SK-N-SH (cell line): Measurements from ENCODE around the gene PDE6A. TPM values are rescaled to one million over a fixed set of nuclear protein-coding genes. Genes with fewer than 3 reads are reported as not detected.

Source experiments
- CTCF ChIA-PET: fragments of 300-600, 350-600 bp; formaldehyde crosslinking; extraction: SDS; loops from one replicate; lab custom pipeline; 2021; lab: Yijun Ruan, JAX
- POLR2A ChIA-PET: fragments of 350-600 bp; sonication (Branson Sonifier 250); formaldehyde crosslinking; extraction: SDS; loops from one replicate; lab custom pipeline; 2020; ENCODE audit warnings: antibody characterized with exemption, inconsistent platforms; lab: Yijun Ruan, JAX
- DNase-seq: peaks from one replicate; pipeline ENCODE4 v3.0.0; 2012
- H2AFZ ChIP-seq: fragments of 200-600 bp; sonication (generic); 2 replicates; pipeline ENCODE4 v1.8.1; 2016; ENCODE audit warnings: antibody characterized with exemption, mild to moderate bottlenecking, low read depth
- H3F3A ChIP-seq: fragments of 200-600 bp; sonication (generic); replicated peaks from 2 replicates; pipeline ENCODE3; 2016; ENCODE audit warnings: antibody characterized with exemption, mild to moderate bottlenecking; ENCODE audit not compliant: insufficient read depth
- H3K27ac ChIP-seq, 2 experiments: fragments of 200-500 bp in 1 of 2; fragments of 200-600 bp in 1 of 2; sonication (Bioruptor generic) in 1 of 2; sonication (generic), shearing (Covaris generic) in 1 of 2; 2 replicates each; pipeline versions ENCODE4 v1.5.1 to v1.6.1; 2014 to 2016; ENCODE audit warnings: low read depth in 2 of 2, inconsistent platforms in 1 of 2, low read length in 1 of 2, mild to moderate bottlenecking in 1 of 2, mixed read lengths in 1 of 2
- H3K27me3 ChIP-seq: fragments of 200-600 bp; sonication (generic), shearing (Covaris generic); 2 replicates; pipeline ENCODE4 v1.6.1; 2016; ENCODE audit warnings: mixed run types; ENCODE audit not compliant: insufficient read depth
- H3K36me3 ChIP-seq, 2 experiments: fragments of 200-500 bp in 1 of 2; fragments of 200-600 bp in 1 of 2; sonication (Bioruptor generic) in 1 of 2; sonication (generic) in 1 of 2; replicated peaks in 1 of 2; 2 replicates each; pipeline versions ENCODE3 to v1.5.1; 2014 to 2016; ENCODE audit warnings: low read length in 1 of 2, mild to moderate bottlenecking in 1 of 2; ENCODE audit not compliant: insufficient read depth in 2 of 2, control insufficient read depth in 1 of 2
- H3K4me1 ChIP-seq, 2 experiments: fragments of 200-500 bp in 1 of 2; fragments of 200-600 bp in 1 of 2; sonication (Bioruptor generic) in 1 of 2; sonication (generic), shearing (Covaris generic) in 1 of 2; 2 replicates each; pipeline versions ENCODE4 v1.5.1 to v1.6.1; 2014 to 2016; ENCODE audit warnings: low read depth in 1 of 2, low read length in 1 of 2, mixed run types in 1 of 2; ENCODE audit not compliant: insufficient read depth in 2 of 2, control insufficient read depth in 1 of 2
- H3K4me2 ChIP-seq: fragments of 200-600 bp; sonication (generic), shearing (Covaris generic); 2 replicates; pipeline ENCODE4 v1.6.1; 2017; ENCODE audit warnings: mixed run types
- H3K4me3 ChIP-seq, 2 experiments: fragments of 200-500 bp in 1 of 2; fragments of 200-600 bp in 1 of 2; sonication (Bioruptor generic) in 1 of 2; sonication (generic), shearing (Covaris generic) in 1 of 2; 2 replicates each; pipeline versions ENCODE4 v1.5.1 to v1.8.1; 2014 to 2016; ENCODE audit warnings: low read depth in 2 of 2, inconsistent platforms in 1 of 2, low read length in 1 of 2, mild to moderate bottlenecking in 1 of 2, mixed read lengths in 1 of 2, moderate library complexity in 1 of 2
- H3K79me2 ChIP-seq: fragments of 200-600 bp; sonication (generic); 2 replicates; pipeline ENCODE4 v1.8.1; 2017; ENCODE audit warnings: mild to moderate bottlenecking; ENCODE audit not compliant: insufficient read depth
- H3K9ac ChIP-seq: fragments of 200-600 bp; sonication (generic); 2 replicates; pipeline ENCODE4 v1.6.1; 2017; ENCODE audit warnings: mixed run types
- H3K9me2 ChIP-seq: fragments of 200-600 bp; sonication (generic); 2 replicates; pipeline ENCODE4 v1.6.1; 2017; ENCODE audit warnings: mixed run types
- H3K9me3 ChIP-seq: fragments of 200-600 bp; sonication (generic); 2 replicates; pipeline ENCODE4 v1.6.1; 2017; ENCODE audit warnings: mixed run types, mild to moderate bottlenecking, moderate library complexity
- H4K20me1 ChIP-seq: fragments of 200-600 bp; sonication (generic); 2 replicates; pipeline ENCODE4 v1.6.1; 2017; ENCODE audit warnings: mild to moderate bottlenecking, mixed run types; ENCODE audit not compliant: insufficient read depth
- ELF1 ChIP-seq: IDR thresholded peaks from 2 replicates; pipeline ENCODE4 v1.4.0; 2012
- EP300 ChIP-seq, 2 experiments: IDR thresholded peaks; 2 replicates each; pipeline versions ENCODE4 v1.4.0 to v1.6.1; 2012; ENCODE audit warnings: borderline replicate concordance in 1 of 2, low read depth in 1 of 2, low read length in 1 of 2
- EZH2phosphoT487 ChIP-seq: fragments of 200-600 bp; sonication (generic); IDR thresholded peaks from 2 replicates; pipeline ENCODE4 v1.6.1; 2017; ENCODE audit warnings: low read depth, mixed run types, mild to moderate bottlenecking, antibody characterized with exemption, moderate library complexity, borderline replicate concordance
- FOXJ3 ChIP-seq: sonication (generic); formaldehyde crosslinking; IDR thresholded peaks from 2 replicates; pipeline ENCODE4 v1.5.1; 2020; ENCODE audit warnings: mild to moderate bottlenecking, missing genetic modification reagents
- FOXM1 ChIP-seq: IDR thresholded peaks from 2 replicates; pipeline ENCODE4 v1.4.0; 2012; ENCODE audit warnings: low read depth, mild to moderate bottlenecking
- GABPA ChIP-seq: IDR thresholded peaks from 2 replicates; pipeline ENCODE4 v1.4.0; 2012; ENCODE audit warnings: low read depth, mild to moderate bottlenecking
- GATA2 ChIP-seq: sonication (generic); formaldehyde crosslinking; IDR thresholded peaks from 2 replicates; pipeline ENCODE4 v1.5.0; 2020; ENCODE audit warnings: mild to moderate bottlenecking, missing genetic modification reagents
- JUND ChIP-seq: IDR thresholded peaks from 2 replicates; pipeline ENCODE4 v1.4.0; 2012
- MXI1 ChIP-seq: IDR thresholded peaks from 2 replicates; pipeline ENCODE4 v1.6.1; 2012; ENCODE audit warnings: mild to moderate bottlenecking, low read depth, low read length, improper control_type of control experiment
- NFIC ChIP-seq: IDR thresholded peaks from 2 replicates; pipeline ENCODE4 v1.4.0; 2012; ENCODE audit warnings: borderline replicate concordance
- NRF1 ChIP-seq: IDR thresholded peaks from 2 replicates; pipeline ENCODE4 v1.6.1; 2012; ENCODE audit warnings: low read depth, mild to moderate bottlenecking, low read length
- POLR2AphosphoS5 ChIP-seq: IDR thresholded peaks from 2 replicates; pipeline ENCODE4 v1.6.1; 2012; ENCODE audit warnings: low read depth, low read length
- RAD21 ChIP-seq: IDR thresholded peaks from 2 replicates; pipeline ENCODE4 v1.6.1; 2012; ENCODE audit warnings: mild to moderate bottlenecking, low read length
- RCOR1 ChIP-seq: fragments of 150-350 bp; IDR thresholded peaks from 2 replicates; pipeline ENCODE4 v1.6.1; 2017; ENCODE audit warnings: antibody characterized with exemption, low read length
- TCF12 ChIP-seq: IDR thresholded peaks from 2 replicates; pipeline ENCODE4 v1.4.0; 2012
- WGBS: methylation state at CpG from one replicate; pipeline ENCODE4 v1.1.6; 2017; ENCODE audit warnings: low lambda C conversion rate; 5-methylcytosine and 5-hydroxymethylcytosine counted together
- polyA plus RNA-seq, 3 experiments: library from polyadenylated mRNA; depleted of rRNA; stranded (reverse); fragments of >200 nt; gene quantifications; 2 replicates each; pipeline ENCODE4 v1.2.3, GENCODE V29; 2012
- TF ChIP-seq, protein P1 (sequence below): IDR thresholded peaks from 2 replicates; pipeline ENCODE4 v1.4.0; 2012; ENCODE audit warnings: low read depth, borderline replicate concordance
- TF ChIP-seq, protein P2 (sequence below): fragments of 200-600 bp; sonication (generic); IDR thresholded peaks from 2 replicates; pipeline ENCODE4 v1.6.1; 2017; ENCODE audit warnings: antibody characterized with exemption, mild to moderate bottlenecking, moderate library complexity
- TF ChIP-seq, protein P3 (sequence below): IDR thresholded peaks from 2 replicates; pipeline ENCODE4 v1.4.0; 2012; ENCODE audit warnings: low read depth, borderline replicate concordance
- TF ChIP-seq, protein P4 (sequence below): IDR thresholded peaks from 2 replicates; pipeline ENCODE4; 2012
- TF ChIP-seq, protein P5 (sequence below): fragments of 150-350 bp; IDR thresholded peaks from 2 replicates; pipeline ENCODE4 v1.6.1; 2017; ENCODE audit warnings: antibody characterized with exemption, low read length, low read depth, borderline replicate concordance

PDE6A gene
- polyA plus RNA-seq, 1 of the 3 experiments (the other 2 are of a cell fraction) = 0.05 TPM

DNA sequence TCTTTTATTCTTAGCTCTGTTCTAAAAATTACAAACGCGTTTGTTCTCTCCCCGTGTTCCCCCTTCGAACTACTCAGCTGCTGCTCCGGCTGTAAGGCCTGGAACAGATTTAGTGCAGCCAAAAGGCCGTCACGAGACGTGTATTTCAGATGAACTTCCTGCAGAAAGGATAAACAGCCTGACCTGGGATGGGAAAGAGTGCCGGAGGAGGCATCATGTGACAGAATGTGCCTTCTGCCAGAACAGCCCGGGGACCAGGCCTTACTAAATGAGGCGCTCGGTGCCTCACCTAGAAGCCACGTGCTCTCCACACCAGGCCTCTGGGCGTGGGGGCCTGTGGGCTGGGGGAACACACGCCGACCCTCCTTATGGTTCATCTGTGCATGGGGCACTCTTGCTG lies 119.7 kb downstream of the PDE6A start:
- Histone ChIP-seq H3K27me3 (no peaks in the 10 kb centered on the region), H3K9me2 (no peaks in the 10 kb centered on the region), H3K4me1 (no peaks in the 10 kb centered on the region; a peak in 1 of 4 replicates), H3K27ac (no peak overlapping the region), H3K79me2 (no peaks in the 10 kb centered on the region), H3K4me3 (no peak overlapping the region), H3K4me2 (no peak overlapping the region), H2AFZ (no peak overlapping the region), H3K9ac (no peak overlapping the region), H4K20me1 (no peaks in the 10 kb centered on the region), H3K36me3 (no peaks in the 10 kb centered on the region), H3K9me3 (no peaks in the 10 kb centered on the region), H3F3A (no peaks in the 10 kb centered on the region)
- TF ChIP-seq FOXM1 (no peak), ELF1 (no peak), GABPA (no peak), MXI1 (no peak), RAD21 (no peak), JUND (no peak), POLR2AphosphoS5 (no peak), EP300 (IDR thresholded peaks at IDR 0.05; ENCODE audit: borderline replicate concordance in 1 of 2, low read depth in 1 of 2, low read length in 1 of 2) (no peak), NFIC (no peak), EZH2phosphoT487 (no peak)
- TF ChIP-seq, protein P1, sequence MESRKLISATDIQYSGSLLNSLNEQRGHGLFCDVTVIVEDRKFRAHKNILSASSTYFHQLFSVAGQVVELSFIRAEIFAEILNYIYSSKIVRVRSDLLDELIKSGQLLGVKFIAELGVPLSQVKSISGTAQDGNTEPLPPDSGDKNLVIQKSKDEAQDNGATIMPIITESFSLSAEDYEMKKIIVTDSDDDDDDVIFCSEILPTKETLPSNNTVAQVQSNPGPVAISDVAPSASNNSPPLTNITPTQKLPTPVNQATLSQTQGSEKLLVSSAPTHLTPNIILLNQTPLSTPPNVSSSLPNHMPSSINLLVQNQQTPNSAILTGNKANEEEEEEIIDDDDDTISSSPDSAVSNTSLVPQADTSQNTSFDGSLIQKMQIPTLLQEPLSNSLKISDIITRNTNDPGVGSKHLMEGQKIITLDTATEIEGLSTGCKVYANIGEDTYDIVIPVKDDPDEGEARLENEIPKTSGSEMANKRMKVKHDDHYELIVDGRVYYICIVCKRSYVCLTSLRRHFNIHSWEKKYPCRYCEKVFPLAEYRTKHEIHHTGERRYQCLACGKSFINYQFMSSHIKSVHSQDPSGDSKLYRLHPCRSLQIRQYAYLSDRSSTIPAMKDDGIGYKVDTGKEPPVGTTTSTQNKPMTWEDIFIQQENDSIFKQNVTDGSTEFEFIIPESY = no peak
- TF ChIP-seq, protein P2, sequence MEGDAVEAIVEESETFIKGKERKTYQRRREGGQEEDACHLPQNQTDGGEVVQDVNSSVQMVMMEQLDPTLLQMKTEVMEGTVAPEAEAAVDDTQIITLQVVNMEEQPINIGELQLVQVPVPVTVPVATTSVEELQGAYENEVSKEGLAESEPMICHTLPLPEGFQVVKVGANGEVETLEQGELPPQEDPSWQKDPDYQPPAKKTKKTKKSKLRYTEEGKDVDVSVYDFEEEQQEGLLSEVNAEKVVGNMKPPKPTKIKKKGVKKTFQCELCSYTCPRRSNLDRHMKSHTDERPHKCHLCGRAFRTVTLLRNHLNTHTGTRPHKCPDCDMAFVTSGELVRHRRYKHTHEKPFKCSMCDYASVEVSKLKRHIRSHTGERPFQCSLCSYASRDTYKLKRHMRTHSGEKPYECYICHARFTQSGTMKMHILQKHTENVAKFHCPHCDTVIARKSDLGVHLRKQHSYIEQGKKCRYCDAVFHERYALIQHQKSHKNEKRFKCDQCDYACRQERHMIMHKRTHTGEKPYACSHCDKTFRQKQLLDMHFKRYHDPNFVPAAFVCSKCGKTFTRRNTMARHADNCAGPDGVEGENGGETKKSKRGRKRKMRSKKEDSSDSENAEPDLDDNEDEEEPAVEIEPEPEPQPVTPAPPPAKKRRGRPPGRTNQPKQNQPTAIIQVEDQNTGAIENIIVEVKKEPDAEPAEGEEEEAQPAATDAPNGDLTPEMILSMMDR = no peak
- TF ChIP-seq, protein P3, sequence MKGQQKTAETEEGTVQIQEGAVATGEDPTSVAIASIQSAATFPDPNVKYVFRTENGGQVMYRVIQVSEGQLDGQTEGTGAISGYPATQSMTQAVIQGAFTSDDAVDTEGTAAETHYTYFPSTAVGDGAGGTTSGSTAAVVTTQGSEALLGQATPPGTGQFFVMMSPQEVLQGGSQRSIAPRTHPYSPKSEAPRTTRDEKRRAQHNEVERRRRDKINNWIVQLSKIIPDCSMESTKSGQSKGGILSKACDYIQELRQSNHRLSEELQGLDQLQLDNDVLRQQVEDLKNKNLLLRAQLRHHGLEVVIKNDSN = no peak
- POLR2A ChIA-PET = no interaction called here
- WGBS = 88% methylated on average over 12 of the region's 16 CpGs
- CTCF ChIA-PET = interaction anchor here (1.0 to 32.2 kb wide), 9 partner anchors 9 to 260 kb away, joined by 3 to 730 read pairs (median 4); no protein-coding TSS in a partner anchor
- no peak for DNase-seq

DNA sequence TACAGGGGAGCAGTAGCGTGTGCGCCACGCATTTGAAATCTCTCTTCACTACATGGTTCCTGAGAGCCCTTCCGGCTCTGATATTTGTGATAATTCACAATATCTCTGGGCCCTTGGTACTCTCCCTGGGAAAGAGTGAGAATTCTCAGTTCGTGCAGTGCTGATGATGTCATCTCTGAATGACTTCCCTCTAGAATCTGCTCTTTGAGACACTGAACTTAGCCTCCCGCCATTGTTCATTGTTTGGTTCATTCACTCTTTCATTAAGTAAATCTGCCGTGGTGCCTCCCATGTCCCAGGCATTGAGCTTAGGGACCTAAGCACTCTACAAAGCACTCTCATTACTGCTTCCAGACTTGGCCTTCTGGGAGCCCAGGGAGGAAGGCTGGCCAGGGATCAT lies 120.5 kb downstream of the PDE6A start:
- no peaks in the 10 kb centered on the region for H3K9me2 ChIP-seq
- DNase-seq = no peak
- H3K36me3 ChIP-seq = no peaks in the 10 kb centered on the region
- ChIA-PET POLR2A (no interaction called here), CTCF (interaction anchor here (1.0 to 32.2 kb wide), 7 partner anchors 10 to 259 kb away, joined by 3 to 730 read pairs (median 4); no protein-coding TSS in a partner anchor)
- no peaks in the 10 kb centered on the region for H3K9me3 ChIP-seq
- no peaks in the 10 kb centered on the region for H3K79me2 ChIP-seq
- WGBS = 92% methylated on average over 7 of the region's 7 CpGs
- no peaks in the 10 kb centered on the region; a peak in 1 of 4 replicates for H3K4me1 ChIP-seq
- H3F3A ChIP-seq = no peaks in the 10 kb centered on the region
- H3K4me2 ChIP-seq = no peak overlapping the region
- no peak overlapping the region for H3K4me3 ChIP-seq
- H3K27me3 ChIP-seq = no peaks in the 10 kb centered on the region
- no peak overlapping the region for H3K27ac ChIP-seq
- no peak overlapping the region for H3K9ac ChIP-seq
- H4K20me1 ChIP-seq = no peaks in the 10 kb centered on the region
- H2AFZ ChIP-seq = no peak overlapping the region
- TF ChIP-seq FOXM1 (no peak), GATA2 (CRISPR knock-in tag) (no peak), ELF1 (no peak), FOXJ3 (no peak), TCF12 (no peak), RCOR1 (no peak), NRF1 (no peak), GABPA (no peak)
- TF ChIP-seq, protein P4, sequence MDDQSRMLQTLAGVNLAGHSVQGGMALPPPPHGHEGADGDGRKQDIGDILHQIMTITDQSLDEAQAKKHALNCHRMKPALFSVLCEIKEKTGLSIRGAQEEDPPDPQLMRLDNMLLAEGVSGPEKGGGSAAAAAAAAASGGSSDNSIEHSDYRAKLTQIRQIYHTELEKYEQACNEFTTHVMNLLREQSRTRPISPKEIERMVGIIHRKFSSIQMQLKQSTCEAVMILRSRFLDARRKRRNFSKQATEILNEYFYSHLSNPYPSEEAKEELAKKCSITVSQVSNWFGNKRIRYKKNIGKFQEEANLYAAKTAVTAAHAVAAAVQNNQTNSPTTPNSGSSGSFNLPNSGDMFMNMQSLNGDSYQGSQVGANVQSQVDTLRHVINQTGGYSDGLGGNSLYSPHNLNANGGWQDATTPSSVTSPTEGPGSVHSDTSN = no peak
- TF ChIP-seq, protein P5, sequence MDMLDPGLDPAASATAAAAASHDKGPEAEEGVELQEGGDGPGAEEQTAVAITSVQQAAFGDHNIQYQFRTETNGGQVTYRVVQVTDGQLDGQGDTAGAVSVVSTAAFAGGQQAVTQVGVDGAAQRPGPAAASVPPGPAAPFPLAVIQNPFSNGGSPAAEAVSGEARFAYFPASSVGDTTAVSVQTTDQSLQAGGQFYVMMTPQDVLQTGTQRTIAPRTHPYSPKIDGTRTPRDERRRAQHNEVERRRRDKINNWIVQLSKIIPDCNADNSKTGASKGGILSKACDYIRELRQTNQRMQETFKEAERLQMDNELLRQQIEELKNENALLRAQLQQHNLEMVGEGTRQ = no peak
